HepG2 (cell line): Measurements from ENCODE around the gene SUSD2. TPM values are rescaled to one million over a fixed set of nuclear protein-coding genes. Genes with fewer than 3 reads are reported as not detected.

Experiments used
- ATAC-seq: fragments of 200-7000 bp; cut with Tn5 transposase; 3 replicates; pipeline ENCODE4 v1.9.1; 2020; ENCODE audit warnings: mild to moderate bottlenecking, moderate library complexity
- BruUV-seq: library from RNA; stranded (reverse); fragments of 400-500 nt; replicated peaks from 2 replicates; lab custom pipeline; 2021; lab: Mats Ljungman, UMichigan
- CTCF ChIA-PET: fragments of 300-600 bp; formaldehyde crosslinking; extraction: SDS; loops from one replicate; lab custom pipeline; 2021; ENCODE audit warnings: low total read pairs, inconsistent platforms, low intra/inter-chr PET ratio; lab: Yijun Ruan, JAX
- POLR2A ChIA-PET: fragments of 350-600 bp; sonication (Branson Sonifier 250); formaldehyde crosslinking; loops from one replicate; lab custom pipeline; 2020; ENCODE audit warnings: antibody characterized with exemption, inconsistent platforms; lab: Yijun Ruan, JAX
- DNase-seq: peaks from one replicate; pipeline ENCODE4 v3.0.0-alpha.2; 2015; ENCODE audit warnings: low spot score
- FAIRE-seq: peaks from 3 replicates; lab custom pipeline; 2011; peaks lifted over from hg19 to GRCh38; lab: Jason Lieb, UNC
- H2AFZ ChIP-seq: one replicate; pipeline ENCODE4 v1.6.1; 2011; ENCODE audit warnings: low read length, inconsistent platforms
- H3K27ac ChIP-seq: fragments of 300-600 bp; 3 replicates; pipeline ENCODE4 v1.8.0; 2011; ENCODE audit warnings: mixed run types, mild to moderate bottlenecking, mixed read lengths, low read length, inconsistent platforms; ENCODE audit not compliant: insufficient read depth; ENCODE audit errors: extremely low read length
- H3K27me3 ChIP-seq, 2 experiments: fragments of 200-600 bp in 1 of 2; 2 replicates in 1 of 2; 3 replicates in 1 of 2; pipeline versions ENCODE4 v1.6.0 to v1.8.0; 2011; ENCODE audit warnings: low read length in 2 of 2, mild to moderate bottlenecking in 2 of 2, moderate library complexity in 2 of 2, inconsistent platforms in 1 of 2; ENCODE audit not compliant: insufficient read depth in 2 of 2, control insufficient read depth in 1 of 2
- H3K36me3 ChIP-seq, 2 experiments: fragments of 200-600 bp in 1 of 2; replicated peaks in 1 of 2; 2 replicates in 1 of 2; 3 replicates in 1 of 2; pipeline versions ENCODE4 v1.5.1 to v1.8.0; 2011; ENCODE audit warnings: low read length in 2 of 2, inconsistent platforms in 1 of 2; ENCODE audit not compliant: insufficient read depth in 2 of 2, control insufficient read depth in 1 of 2
- H3K4me1 ChIP-seq: 2 replicates; pipeline ENCODE4 v1.5.1; 2012; ENCODE audit warnings: low read length, inconsistent platforms; ENCODE audit not compliant: insufficient read depth
- H3K4me2 ChIP-seq: 2 replicates; pipeline ENCODE4 v1.6.0; 2011; ENCODE audit warnings: low read depth, low read length, inconsistent platforms
- H3K4me3 ChIP-seq, 3 experiments: fragments of 200-600 bp in 1 of 3; sonication (generic), shearing (Covaris generic) in 1 of 3; replicated peaks in 1 of 3; 2 replicates each; pipeline ENCODE4 v1.5.1; 2011 to 2016; ENCODE audit warnings: low read length in 3 of 3, inconsistent platforms in 2 of 3, low read depth in 2 of 3, mild to moderate bottlenecking in 2 of 3, control low read depth in 1 of 3, mixed read lengths in 1 of 3; ENCODE audit not compliant: insufficient read depth in 1 of 3
- H3K79me2 ChIP-seq: one replicate; pipeline ENCODE4 v1.6.1; 2011; ENCODE audit warnings: low read length, inconsistent platforms; ENCODE audit not compliant: insufficient read depth
- H3K9ac ChIP-seq: 2 replicates; pipeline ENCODE4 v1.6.0; 2011; ENCODE audit warnings: mild to moderate bottlenecking, low read depth, low read length, inconsistent platforms; ENCODE audit not compliant: insufficient read depth
- H3K9me3 ChIP-seq: 2 replicates; pipeline ENCODE4 v1.5.1; 2012; ENCODE audit warnings: mild to moderate bottlenecking, low read length
- H4K20me1 ChIP-seq: 2 replicates; pipeline ENCODE4 v1.6.0; 2011; ENCODE audit warnings: inconsistent platforms, mild to moderate bottlenecking, low read length, moderate library complexity; ENCODE audit not compliant: insufficient read depth
- MED13 ChIP-seq: sonication (generic); formaldehyde crosslinking; IDR thresholded peaks from 2 replicates; pipeline ENCODE4 v1.5.0; 2020; ENCODE audit warnings: missing genetic modification reagents
- SMAD1 ChIP-seq: sonication (generic); formaldehyde crosslinking; IDR thresholded peaks from 2 replicates; pipeline ENCODE4 v1.4.0; 2020; ENCODE audit warnings: missing genetic modification reagents, low read depth, mild to moderate bottlenecking, borderline replicate concordance
- ZNF263 ChIP-seq: sonication (generic); formaldehyde crosslinking; IDR thresholded peaks from 2 replicates; pipeline ENCODE4 v1.4.0; 2020; ENCODE audit warnings: missing genetic modification reagents
- ZNF7 ChIP-seq: IDR thresholded peaks from 2 replicates; pipeline ENCODE4 v1.6.1; 2016; ENCODE audit warnings: missing biosample characterization, missing genetic modification reagents
- ZNF768 ChIP-seq: sonication (generic); formaldehyde crosslinking; IDR thresholded peaks from 2 replicates; pipeline ENCODE4 v1.4.0; 2020; ENCODE audit warnings: missing genetic modification reagents
- WGBS: methylation state at CpG from one replicate; pipeline ENCODE4 v1.1.6; 2017; ENCODE audit warnings: low lambda C conversion rate; 5-methylcytosine and 5-hydroxymethylcytosine counted together
- in situ Hi-C: cut with HindIII; loops from 2 replicates; pipeline ENCODE4 v1.10.0; 2017; ENCODE audit warnings: low pct_unique_long_range_greater_than_20kb; ENCODE audit not compliant: extremely low pct_ligation_motif_present
- intact Hi-C: fragments of 100-400 bp; cut with micrococcal nuclease; formaldehyde crosslinking; loops from one replicate; pipeline ENCODE4 v1.10.0; 2022; ENCODE audit not compliant: unreplicated experiment
- polyA plus RNA-seq, 8 experiments: library from polyadenylated mRNA; depleted of rRNA in 3 of 8; stranded (reverse) in 7 of 8; unstranded in 1 of 8; fragments of >200 nt; fragmentation: Illumina TruSeq in 4 of 8; extraction: Trizol in 4 of 8; gene quantifications; 2 replicates each; pipeline versions ENCODE4 v1.2.1 to v1.2.3, GENCODE V29; 2011 to 2016; ENCODE audit warnings: low read depth in 4 of 8, missing spikeins in 1 of 8, mixed read lengths in 1 of 8; ENCODE audit not compliant: insufficient read depth in 1 of 8
- total RNA-seq, 5 experiments: library from RNA; depleted of rRNA; stranded (reverse); fragments of >200 nt; fragmentation: Illumina TruSeq; extraction: Trizol; gene quantifications; 2 replicates each; pipeline ENCODE4 v1.2.3, GENCODE V29; 2016; ENCODE audit warnings: low read depth in 1 of 5

The SUSD2 gene
- total and polyA plus RNA-seq, 2 of the 13 experiments (the other 11 are each of a cell fraction or from before 2014, with no cell fraction given): 2.1 to 11.0 TPM

DNA sequence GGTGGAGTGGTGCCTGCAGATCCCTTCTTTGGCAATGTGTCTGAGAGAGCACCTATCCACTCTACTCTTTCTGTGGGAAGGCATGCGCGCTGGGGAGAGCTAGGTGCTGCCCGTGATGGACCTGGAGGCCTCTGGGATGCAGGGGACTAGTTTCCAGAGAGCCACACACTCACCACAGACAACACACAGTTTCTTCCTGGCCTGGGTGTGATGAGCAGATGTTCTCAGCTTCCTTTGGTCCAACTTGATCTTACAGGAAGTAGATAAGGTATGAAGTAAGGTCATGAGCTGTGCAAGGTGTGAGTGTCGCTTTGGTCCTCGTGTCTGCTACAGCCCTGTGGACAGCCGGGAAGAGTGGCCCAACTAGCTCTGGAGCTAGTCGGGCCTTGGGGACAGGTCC is 27.3 kb upstream of the SUSD2 start:
- Histone ChIP-seq H3K36me3 (peaks cover 23 to 40% of the 10 kb centered on the region in 2 experiments; a peak in 4 of 5 replicates), H3K9ac (no peak overlapping the region), H2AFZ (no peak overlapping the region), H3K79me2 (no peaks in the 10 kb centered on the region), H3K9me3 (no peaks in the 10 kb centered on the region), H3K27me3 (no peaks in the 10 kb centered on the region; a peak in 1 of 5 replicates), H3K4me1 (peaks cover 43% of the 10 kb centered on the region)
- DNase-seq (no peak), ATAC-seq (no peak), FAIRE-seq (no peak)
- in situ Hi-C loops (no loop called here), intact Hi-C loops (no loop called here)
- 93% methylated on average over 7 of the region's 7 CpGs for WGBS
- CTCF ChIA-PET: no interaction called here
- TF ChIP-seq MED13 (CRISPR knock-in tag) (no peak), ZNF768 (0 out of 2 replicates have a peak, but pooled peaks have one; percentile 20)
- TF ChIP-seq, all 625 proteins: peak for 1
- Histone ChIP-seq H3K4me2 (no peak overlapping the region), H4K20me1 (peaks cover 4% of the 10 kb centered on the region; the same call in 1 of the 2 replicates), H3K4me3 (no peak overlapping the region), H3K27ac (no peak overlapping the region)
- no TSS peak for BruUV-seq
- POLR2A ChIA-PET: no interaction called here

GRCh38 chr22:24154826-24155225 is 26.5 kb upstream of the SUSD2 start:
- WGBS: 87% methylated on average over 5 of the region's 5 CpGs
- TF ChIP-seq SMAD1 (CRISPR knock-in tag) (no peak), ZNF7 (CRISPR knock-in tag) (0 out of 2 replicates have a peak, but pooled peaks have one; percentile 47), ZNF263 (CRISPR knock-in tag) (no peak)
- TF ChIP-seq, all 625 proteins: peak for 1
- peak overlapping the region; percentile 89; the same call in 1 of the 2 replicates for H3K4me2 ChIP-seq
- H3K4me1 ChIP-seq: peaks cover 40% of the 10 kb centered on the region
- H2AFZ ChIP-seq: no peak overlapping the region
- peaks cover 21 to 39% of the 10 kb centered on the region in 2 experiments; a peak in 4 of 5 replicates for H3K36me3 ChIP-seq
- peaks cover 4% of the 10 kb centered on the region; the same call in 1 of the 2 replicates for H4K20me1 ChIP-seq
- no TSS peak for BruUV-seq
- ChIA-PET CTCF (no interaction called here), POLR2A (interaction anchor here (3.2 kb wide), 1 partner anchor 8 kb away, joined by 20 read pairs; no protein-coding TSS in a partner anchor)
- intact Hi-C loops (no loop called here), in situ Hi-C loops (no loop called here)
- no peak overlapping the region for H3K27ac ChIP-seq
- ATAC-seq (no peak), DNase-seq (no peak), FAIRE-seq (no peak)
- H3K4me3 ChIP-seq: peak overlapping the region in 1 of 3 experiments; percentile 75; a peak in 1 of 6 replicates
- no peak overlapping the region for H3K9ac ChIP-seq
- no peaks in the 10 kb centered on the region for H3K27me3 ChIP-seq
- no peaks in the 10 kb centered on the region for H3K79me2 ChIP-seq
- H3K9me3 ChIP-seq: no peaks in the 10 kb centered on the region
